ENCODE data around the gene AKNAD1. TPM values are rescaled to one million over a fixed set of nuclear protein-coding genes. Genes with fewer than 3 reads are reported as not detected.

AKNAD1 gene
- total and polyA plus RNA-seq, 2 of the 8 experiments (the other 6 are each of a cell fraction or from before 2014, with no cell fraction given): not detected

GRCh38 chr1:108816049-108816893 is 40.6 kb downstream of the AKNAD1 start (continued):
- TF ChIP-seq HDAC2 (IDR thresholded peaks at IDR 0.05; ENCODE audit: borderline replicate concordance in 1 of 2, low read depth in 2 of 2, low read length in 2 of 2): no peak
- TF ChIP-seq SAP30 (IDR thresholded peaks at IDR 0.05; ENCODE audit: insufficient read depth, insufficient replicate concordance, low read length): no peak
- TF ChIP-seq NRF1 (IDR thresholded peaks at IDR 0.05; ENCODE audit: low read depth, low read length): no peak
- no peak for TF ChIP-seq RXRA (IDR thresholded peaks at IDR 0.05; ENCODE audit: insufficient read depth, low read depth, low read length)
